ENCODE measurements around the gene RASA2.
"Not testable (repeated sequence)": the region's sequence is repeated elsewhere in the genome, so short reads cannot be mapped to it uniquely, and the experiment has no call there.

Gene RASA2

DNA sequence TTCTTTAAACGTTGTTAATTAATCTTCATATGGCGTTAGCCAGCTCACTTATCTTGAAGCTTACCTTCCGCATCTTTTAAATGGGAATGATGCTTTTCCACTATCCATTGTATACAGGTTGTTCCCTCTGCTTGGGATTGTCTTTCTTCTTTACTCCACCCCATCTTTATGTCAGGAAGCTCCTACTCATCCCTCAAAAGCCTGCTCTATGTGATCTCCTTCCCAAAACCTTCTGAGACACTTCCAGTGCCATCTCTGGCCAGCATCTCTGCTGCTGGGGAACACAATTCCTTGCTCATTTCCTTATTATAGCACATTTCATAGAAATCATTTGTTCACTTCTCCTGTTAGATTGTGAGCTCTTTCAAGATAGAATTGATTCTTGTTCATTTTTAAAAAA is 4.3 kb downstream of the RASA2 start:
- DNase-seq (ENCODE audit: insufficient read length, low spot score) = no peak
- TF ChIP-seq POU2F2 (IDR thresholded peaks at IDR 0.05; ENCODE audit: low read depth, low read length) (no peak), PAX5 (IDR thresholded peaks at IDR 0.05; ENCODE audit: insufficient read depth, low read length, severe bottlenecking) (no peak), POLR2A (IDR thresholded peaks at IDR 0.05; ENCODE audit: low read depth, low read length) (no peak), TAF1 (IDR thresholded peaks at IDR 0.05; ENCODE audit: low read depth, low read length) (no peak), SPI1 (IDR thresholded peaks at IDR 0.05; ENCODE audit: low read depth, low read length) (no peak), POLR2AphosphoS5 (IDR thresholded peaks at IDR 0.05; ENCODE audit: low read depth, low read length) (no peak)
- FAIRE-seq = no peak

DNA sequence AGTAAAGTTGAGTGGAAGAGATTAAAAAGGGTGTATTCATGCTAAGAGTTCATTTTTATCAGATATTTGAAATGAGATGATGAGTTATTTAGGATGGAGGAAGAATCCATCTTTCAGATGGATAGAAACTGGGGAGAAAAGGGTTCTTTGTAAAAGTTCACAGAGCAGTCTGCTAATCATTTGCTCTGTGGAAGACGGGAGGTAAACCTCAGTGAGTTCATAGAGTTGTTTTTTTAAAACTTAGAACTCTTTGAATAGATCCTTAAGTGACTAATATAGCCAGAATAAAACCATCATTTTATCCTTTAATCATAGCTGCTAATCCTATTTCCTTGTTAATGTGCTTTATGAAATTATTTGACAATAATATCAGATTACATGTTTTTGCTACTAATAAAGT is 5.1 kb downstream of the RASA2 start:
- TF ChIP-seq POLR2A (IDR thresholded peaks at IDR 0.05; ENCODE audit: low read depth, low read length) (no peak), POU2F2 (IDR thresholded peaks at IDR 0.05; ENCODE audit: low read depth, low read length) (no peak), POLR2AphosphoS5 (IDR thresholded peaks at IDR 0.05; ENCODE audit: low read depth, low read length) (no peak), SPI1 (IDR thresholded peaks at IDR 0.05; ENCODE audit: low read depth, low read length) (no peak), TAF1 (IDR thresholded peaks at IDR 0.05; ENCODE audit: low read depth, low read length) (no peak), PAX5 (IDR thresholded peaks at IDR 0.05; ENCODE audit: insufficient read depth, low read length, severe bottlenecking) (no peak)
- FAIRE-seq = no peak
- DNase-seq (ENCODE audit: insufficient read length, low spot score) = no peak

- no peak for DNase-seq (ENCODE audit: insufficient read length, low spot score)
- TF ChIP-seq PAX5 (IDR thresholded peaks at IDR 0.05; ENCODE audit: insufficient read depth, low read length, severe bottlenecking) (no peak), POLR2AphosphoS5 (IDR thresholded peaks at IDR 0.05; ENCODE audit: low read depth, low read length) (no peak), POU2F2 (IDR thresholded peaks at IDR 0.05; ENCODE audit: low read depth, low read length) (no peak), SPI1 (IDR thresholded peaks at IDR 0.05; ENCODE audit: low read depth, low read length) (no peak), POLR2A (IDR thresholded peaks at IDR 0.05; ENCODE audit: low read depth, low read length) (no peak), TAF1 (IDR thresholded peaks at IDR 0.05; ENCODE audit: low read depth, low read length) (no peak)
- peak; percentile 41 for FAIRE-seq
These were observed 6.4 kb downstream of the RASA2 start for GRCh38 chr3:141493184-141493583.

DNA sequence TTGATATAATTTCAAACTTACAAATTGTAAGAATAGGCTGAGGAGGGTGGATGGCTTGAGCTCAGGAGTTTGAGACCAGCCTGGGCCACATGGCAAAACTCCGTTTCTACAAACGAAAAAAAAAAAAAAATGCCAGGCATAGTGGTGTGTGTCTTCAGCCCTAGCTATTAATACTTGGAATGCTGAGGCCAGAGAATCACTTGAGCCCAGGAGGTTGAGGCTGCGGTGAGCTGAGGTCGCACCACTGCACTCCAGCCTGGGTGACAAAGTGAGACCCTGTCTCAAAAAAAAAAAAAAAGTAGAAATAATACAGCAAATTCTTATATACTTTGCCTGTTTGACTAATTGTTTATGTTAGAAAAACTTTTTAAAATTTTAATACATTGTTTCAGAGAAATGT is 10.8 kb downstream of the RASA2 start:
- FAIRE-seq; DNase-seq (ENCODE audit: insufficient read length, low spot score): not testable (repeated sequence)

- FAIRE-seq (peak; percentile 81), DNase-seq (ENCODE audit: insufficient read length, low spot score) (no peak)
- TF ChIP-seq PAX5 (IDR thresholded peaks at IDR 0.05; ENCODE audit: insufficient read depth, low read length, severe bottlenecking) = no peak
- TF ChIP-seq POLR2AphosphoS5 (IDR thresholded peaks at IDR 0.05; ENCODE audit: low read depth, low read length) = no peak
- peak; percentile 71 for TF ChIP-seq SPI1 (IDR thresholded peaks at IDR 0.05; ENCODE audit: low read depth, low read length)
- no peak for TF ChIP-seq POU2F2 (IDR thresholded peaks at IDR 0.05; ENCODE audit: low read depth, low read length)
These were observed 11.9 kb downstream of the RASA2 start for GRCh38 chr3:141498598-141499223.

DNA sequence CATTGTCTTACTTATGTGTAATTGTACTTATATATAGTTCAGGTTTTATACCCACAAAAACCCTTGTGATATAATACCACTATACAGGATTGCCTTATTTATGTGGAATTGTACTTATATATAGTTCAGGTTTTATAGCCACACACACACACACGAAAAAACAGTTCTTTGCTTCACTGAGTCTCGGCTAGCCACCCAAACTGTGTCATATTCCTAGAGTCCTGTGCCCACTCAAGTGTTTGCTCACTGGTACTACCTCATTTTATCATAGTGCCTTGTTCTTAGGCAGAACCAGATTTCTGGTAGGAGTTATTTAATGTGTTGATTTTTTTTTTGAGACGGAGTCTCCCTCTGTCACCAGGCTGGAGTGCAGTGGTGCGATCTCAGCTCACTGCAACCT is 12.5 kb downstream of the RASA2 start:
- DNase-seq (ENCODE audit: insufficient read length, low spot score) = no peak
- TF ChIP-seq PAX5 (IDR thresholded peaks at IDR 0.05; ENCODE audit: insufficient read depth, low read length, severe bottlenecking) (no peak), POLR2A (IDR thresholded peaks at IDR 0.05; ENCODE audit: low read depth, low read length) (no peak)
- FAIRE-seq = no peak

DNA sequence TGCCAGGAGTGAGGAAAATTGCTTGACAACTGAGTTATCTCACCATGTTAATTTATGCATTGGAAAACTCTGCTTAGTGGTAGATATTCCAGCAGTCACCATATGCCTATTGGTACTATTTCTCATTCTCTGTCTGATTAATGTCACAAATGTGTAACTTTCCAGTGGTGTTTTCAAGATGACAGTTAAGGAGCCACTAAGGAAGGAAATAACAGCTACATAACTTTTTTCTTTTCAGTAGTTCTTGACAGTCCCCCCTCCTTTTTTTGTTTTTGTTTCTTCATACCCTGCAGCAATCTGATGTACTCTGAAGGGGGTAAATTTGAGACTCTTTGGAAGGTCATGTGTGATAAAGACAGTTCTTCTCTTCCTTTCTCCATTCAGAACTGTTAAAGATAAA is 13.1 kb downstream of the RASA2 start:
- TF ChIP-seq POU2F2 (IDR thresholded peaks at IDR 0.05; ENCODE audit: low read depth, low read length) (no peak), POLR2AphosphoS5 (IDR thresholded peaks at IDR 0.05; ENCODE audit: low read depth, low read length) (no peak), POLR2A (IDR thresholded peaks at IDR 0.05; ENCODE audit: low read depth, low read length) (no peak), SPI1 (IDR thresholded peaks at IDR 0.05; ENCODE audit: low read depth, low read length) (no peak), TAF1 (IDR thresholded peaks at IDR 0.05; ENCODE audit: low read depth, low read length) (no peak), PAX5 (IDR thresholded peaks at IDR 0.05; ENCODE audit: insufficient read depth, low read length, severe bottlenecking) (no peak)
- FAIRE-seq (no peak), DNase-seq (ENCODE audit: insufficient read length, low spot score) (no peak)

DNA sequence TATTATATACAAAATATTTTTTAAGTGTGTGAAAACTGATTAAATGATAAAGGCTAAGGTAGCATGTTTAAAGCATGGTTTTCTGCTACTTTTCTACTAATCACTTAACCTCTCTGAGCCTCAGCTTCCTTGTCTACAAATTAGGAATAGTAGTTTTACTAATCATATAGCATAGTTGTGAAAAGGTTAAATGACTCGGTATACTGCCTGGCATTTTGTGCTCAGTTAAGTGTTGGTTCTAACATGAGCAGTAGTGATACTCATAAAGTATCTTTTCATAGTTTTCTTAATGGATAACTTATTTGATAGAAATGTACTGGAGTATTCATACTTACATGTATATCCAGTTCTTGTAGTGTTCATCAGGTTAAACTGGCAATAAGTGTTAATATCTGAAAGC is 13.6 kb downstream of the RASA2 start:
- no peak for TF ChIP-seq TAF1 (IDR thresholded peaks at IDR 0.05; ENCODE audit: low read depth, low read length)
- no peak for TF ChIP-seq SPI1 (IDR thresholded peaks at IDR 0.05; ENCODE audit: low read depth, low read length)
- TF ChIP-seq POLR2AphosphoS5 (IDR thresholded peaks at IDR 0.05; ENCODE audit: low read depth, low read length) = no peak
- TF ChIP-seq POLR2A (IDR thresholded peaks at IDR 0.05; ENCODE audit: low read depth, low read length) = no peak
- TF ChIP-seq POU2F2 (IDR thresholded peaks at IDR 0.05; ENCODE audit: low read depth, low read length) = no peak
- no peak for TF ChIP-seq PAX5 (IDR thresholded peaks at IDR 0.05; ENCODE audit: insufficient read depth, low read length, severe bottlenecking)
- FAIRE-seq (no peak), DNase-seq (ENCODE audit: insufficient read length, low spot score) (no peak)

- DNase-seq (ENCODE audit: insufficient read length, low spot score) = no peak
- no peak for FAIRE-seq
- TF ChIP-seq POLR2A (IDR thresholded peaks at IDR 0.05; ENCODE audit: low read depth, low read length) (no peak), POU2F2 (IDR thresholded peaks at IDR 0.05; ENCODE audit: low read depth, low read length) (no peak), POLR2AphosphoS5 (IDR thresholded peaks at IDR 0.05; ENCODE audit: low read depth, low read length) (no peak), PAX5 (IDR thresholded peaks at IDR 0.05; ENCODE audit: insufficient read depth, low read length, severe bottlenecking) (no peak), TAF1 (IDR thresholded peaks at IDR 0.05; ENCODE audit: low read depth, low read length) (no peak), SPI1 (IDR thresholded peaks at IDR 0.05; ENCODE audit: low read depth, low read length) (no peak)
These were observed 18.3 kb downstream of the RASA2 start for GRCh38 chr3:141505166-141505565.

DNA sequence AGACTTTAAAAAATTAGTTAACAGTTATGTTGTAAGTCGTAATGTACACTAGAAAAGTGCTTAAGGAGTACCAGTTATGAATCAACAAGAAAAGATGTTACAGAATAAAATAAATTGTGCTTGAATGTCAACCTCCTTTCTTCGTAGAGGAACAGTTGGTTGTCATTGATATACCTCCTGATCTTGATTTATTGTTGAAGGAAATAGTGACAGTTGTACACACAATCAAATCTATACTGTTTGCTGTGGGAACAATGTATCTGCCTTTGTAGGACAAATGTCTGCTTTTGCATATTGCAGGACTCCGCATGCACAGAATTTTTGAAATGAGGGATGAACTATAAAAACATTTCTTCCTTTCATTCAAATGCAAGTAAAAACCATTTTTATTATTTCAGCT is 19.2 kb downstream of the RASA2 start:
- FAIRE-seq = no peak
- TF ChIP-seq POLR2A (IDR thresholded peaks at IDR 0.05; ENCODE audit: low read depth, low read length) = no peak
- no peak for TF ChIP-seq POLR2AphosphoS5 (IDR thresholded peaks at IDR 0.05; ENCODE audit: low read depth, low read length)
- no peak for TF ChIP-seq SPI1 (IDR thresholded peaks at IDR 0.05; ENCODE audit: low read depth, low read length)
- TF ChIP-seq POU2F2 (IDR thresholded peaks at IDR 0.05; ENCODE audit: low read depth, low read length) = no peak
- no peak for TF ChIP-seq TAF1 (IDR thresholded peaks at IDR 0.05; ENCODE audit: low read depth, low read length)
- no peak for TF ChIP-seq PAX5 (IDR thresholded peaks at IDR 0.05; ENCODE audit: insufficient read depth, low read length, severe bottlenecking)
- no peak for DNase-seq (ENCODE audit: insufficient read length, low spot score)
